GM13977 (cell line): ENCODE results near the gene PRKCB.
A peak's percentile ranks its signal among the peaks of the same experiment; 100 is the strongest.
"Not testable (repeated sequence)": the region's sequence is repeated elsewhere in the genome, so short reads cannot be mapped to it uniquely, and the experiment has no call there.

Source experiments
- DNase-seq: peaks from one replicate; pipeline ENCODE4 v3.0.0; 2012; ENCODE audit warnings: low spot score
- in situ Hi-C: fragments of 300-500 bp; cut with MboI; formaldehyde crosslinking; loops from one replicate; pipeline ENCODE4 v1.12.0; 2022; ENCODE audit warnings: low sequenced_read_pairs, low pct_unique_long_range_greater_than_20kb, mixed read lengths, inconsistent platforms; ENCODE audit not compliant: unreplicated experiment
- TF ChIP-seq, protein P1 (sequence below): IDR thresholded peaks from 2 replicates; pipeline ENCODE4 v1.5.1; 2012; ENCODE audit warnings: mild to moderate bottlenecking, control low read depth; ENCODE audit not compliant: insufficient read depth; ENCODE audit errors: extremely low read depth, missing control alignments

The PRKCB gene

DNA sequence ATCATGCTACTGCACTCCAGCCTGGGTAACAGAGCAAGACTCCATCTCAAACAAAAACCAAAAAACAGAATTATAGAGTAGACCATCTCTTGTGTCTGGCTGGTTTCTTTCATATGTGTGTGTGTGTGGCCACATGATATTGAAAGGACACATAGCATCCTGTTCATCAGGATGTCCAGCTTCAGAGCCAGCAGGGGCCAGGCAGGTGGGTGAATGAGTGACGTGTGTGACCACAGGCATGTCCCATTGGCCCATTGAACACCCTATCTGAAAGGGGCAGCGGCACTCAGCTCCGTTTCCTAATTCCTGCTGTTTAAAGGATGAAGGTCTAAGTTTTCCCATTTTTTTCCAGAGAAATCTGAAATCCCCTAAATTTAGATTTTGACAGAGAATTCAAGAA is 174.2 kb downstream of the PRKCB start:
- TF ChIP-seq, protein P1, sequence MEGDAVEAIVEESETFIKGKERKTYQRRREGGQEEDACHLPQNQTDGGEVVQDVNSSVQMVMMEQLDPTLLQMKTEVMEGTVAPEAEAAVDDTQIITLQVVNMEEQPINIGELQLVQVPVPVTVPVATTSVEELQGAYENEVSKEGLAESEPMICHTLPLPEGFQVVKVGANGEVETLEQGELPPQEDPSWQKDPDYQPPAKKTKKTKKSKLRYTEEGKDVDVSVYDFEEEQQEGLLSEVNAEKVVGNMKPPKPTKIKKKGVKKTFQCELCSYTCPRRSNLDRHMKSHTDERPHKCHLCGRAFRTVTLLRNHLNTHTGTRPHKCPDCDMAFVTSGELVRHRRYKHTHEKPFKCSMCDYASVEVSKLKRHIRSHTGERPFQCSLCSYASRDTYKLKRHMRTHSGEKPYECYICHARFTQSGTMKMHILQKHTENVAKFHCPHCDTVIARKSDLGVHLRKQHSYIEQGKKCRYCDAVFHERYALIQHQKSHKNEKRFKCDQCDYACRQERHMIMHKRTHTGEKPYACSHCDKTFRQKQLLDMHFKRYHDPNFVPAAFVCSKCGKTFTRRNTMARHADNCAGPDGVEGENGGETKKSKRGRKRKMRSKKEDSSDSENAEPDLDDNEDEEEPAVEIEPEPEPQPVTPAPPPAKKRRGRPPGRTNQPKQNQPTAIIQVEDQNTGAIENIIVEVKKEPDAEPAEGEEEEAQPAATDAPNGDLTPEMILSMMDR, result no peak
- no peak for DNase-seq
- in situ Hi-C loops, result loop anchor here (10.0 kb wide), 1 partner anchor 205 kb away; no protein-coding TSS in a partner anchor

DNA sequence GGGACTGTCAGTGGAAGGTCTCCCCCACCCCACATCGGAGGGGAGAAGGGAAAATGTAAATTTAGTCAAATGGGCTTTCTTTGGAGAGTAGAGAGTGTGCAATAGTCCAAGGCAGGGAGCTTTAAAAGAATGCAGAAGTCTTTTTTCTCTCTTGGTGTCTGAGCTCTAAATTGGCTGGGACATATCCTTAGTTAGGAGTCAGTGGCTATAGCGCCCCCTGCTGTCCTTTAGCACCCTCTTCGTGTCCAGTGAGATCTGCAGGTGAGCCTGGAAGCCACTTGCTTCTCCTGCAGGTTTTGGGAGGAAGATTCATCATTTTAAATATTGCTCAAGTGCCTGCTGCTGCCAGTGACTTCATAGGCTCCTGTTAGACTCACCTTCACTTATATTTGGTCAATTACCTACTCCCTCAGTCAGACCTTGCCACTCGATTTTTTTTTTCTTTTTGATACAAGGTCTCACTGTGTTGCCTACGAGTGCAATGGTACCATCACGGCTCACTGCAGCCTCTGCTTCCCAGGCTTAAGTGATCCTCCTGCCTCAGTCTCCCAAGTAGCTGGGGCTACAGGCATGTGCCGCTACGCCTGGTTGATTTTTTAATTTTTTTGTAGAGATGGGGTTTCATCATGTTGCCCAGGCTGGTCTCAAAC is 174.8 kb downstream of the PRKCB start:
- TF ChIP-seq, protein P1, result peak; percentile 79
- in situ Hi-C loops, result loop anchor here (10.0 kb wide), 1 partner anchor 206 kb away; no protein-coding TSS in a partner anchor
- peak; percentile 48 for DNase-seq

DNA sequence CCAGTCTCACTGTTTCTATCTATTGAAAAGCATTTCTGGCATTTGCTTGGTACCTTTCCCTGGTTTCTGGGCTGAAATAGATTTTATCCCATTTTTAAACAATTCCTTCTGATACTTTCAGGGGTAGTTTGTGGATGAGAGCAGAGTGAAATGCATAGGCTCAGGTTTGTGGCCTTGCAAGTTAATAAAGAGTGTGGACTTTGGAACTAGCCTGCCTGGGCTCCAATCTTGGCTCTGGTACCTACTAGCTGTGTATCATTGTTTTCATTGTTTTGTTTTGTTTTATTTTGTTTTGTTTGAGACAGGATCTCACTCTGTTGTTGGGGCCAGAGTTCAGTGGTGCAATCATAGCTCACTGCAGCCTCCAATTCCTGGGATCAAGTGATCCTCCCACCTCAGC is 175.5 kb downstream of the PRKCB start:
- no peak for DNase-seq
- TF ChIP-seq, protein P1, result no peak
- in situ Hi-C loops, result loop anchor here (10.0 kb wide), 1 partner anchor 206 kb away; no protein-coding TSS in a partner anchor

DNA sequence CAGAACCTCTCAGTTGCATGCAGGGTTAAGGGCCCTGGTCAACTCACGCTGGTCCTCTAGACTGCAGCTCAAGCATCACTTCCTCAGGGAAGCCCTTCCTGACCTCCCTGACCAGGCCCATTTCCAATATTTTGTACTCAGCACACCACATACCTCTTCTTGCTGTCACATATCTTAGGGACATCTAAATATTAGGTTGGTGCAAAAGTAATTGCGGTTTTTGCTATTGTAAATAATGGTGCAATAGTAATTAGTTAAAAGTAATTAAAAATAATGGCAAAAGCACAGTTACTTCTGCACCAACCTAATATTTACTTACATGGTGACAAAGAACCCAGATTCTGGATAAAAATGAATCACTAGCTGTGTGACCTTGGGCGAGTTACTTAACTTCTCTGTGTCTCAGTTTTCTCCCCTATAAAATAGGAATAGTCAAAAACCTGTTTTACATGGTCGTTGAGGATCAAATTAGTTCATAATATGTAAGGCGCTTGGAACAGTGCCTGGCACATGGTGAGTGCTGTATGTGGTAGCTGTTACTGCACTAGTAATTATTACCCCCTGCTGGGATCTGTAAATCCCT is 177.4 kb downstream of the PRKCB start:
- in situ Hi-C loops, result loop anchor here (10.0 kb wide), 1 partner anchor 208 kb away; no protein-coding TSS in a partner anchor
- no peak for DNase-seq
- TF ChIP-seq, protein P1, result no peak

DNA sequence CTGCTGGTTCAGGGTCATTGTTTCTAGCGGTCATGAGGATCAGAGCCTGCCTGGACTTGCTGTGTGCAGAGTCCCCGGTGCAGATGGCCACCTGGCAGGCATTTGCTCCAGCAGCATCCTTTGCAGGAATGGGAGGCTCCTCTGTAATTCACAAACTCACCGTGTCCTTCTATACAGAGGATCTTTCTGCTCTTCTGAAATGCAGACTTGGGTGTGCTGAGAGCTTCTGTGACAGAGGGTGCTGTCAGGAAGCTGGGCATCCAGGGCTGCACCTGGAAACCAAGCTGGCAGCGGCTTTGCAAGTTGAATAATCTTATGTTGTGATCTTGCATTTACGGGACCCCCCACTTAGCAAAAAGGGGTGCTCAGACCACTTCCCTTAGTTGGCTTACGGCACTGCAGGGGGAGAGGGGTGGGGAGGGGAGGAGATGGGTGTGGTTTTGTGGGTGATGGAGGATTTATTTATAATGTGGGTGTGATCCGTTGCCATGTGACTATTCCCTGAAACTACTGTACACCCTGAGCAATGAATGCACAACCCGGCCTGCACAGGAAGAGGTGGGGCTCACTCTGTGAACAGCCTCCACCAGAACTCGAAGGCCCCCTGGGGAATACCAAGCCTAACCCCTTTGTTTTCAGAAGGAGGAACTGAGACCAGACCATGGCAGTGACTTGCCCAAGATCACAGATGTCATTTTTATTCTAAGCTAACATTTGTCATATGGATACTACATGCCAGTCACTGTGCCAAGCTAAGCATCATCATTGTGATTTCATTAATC is 178.3 kb downstream of the PRKCB start:
- peak; percentile 79 for DNase-seq
- in situ Hi-C loops, result loop anchor here (10.0 kb wide), 1 partner anchor 209 kb away; no protein-coding TSS in a partner anchor
- TF ChIP-seq, protein P1, result no peak

DNA sequence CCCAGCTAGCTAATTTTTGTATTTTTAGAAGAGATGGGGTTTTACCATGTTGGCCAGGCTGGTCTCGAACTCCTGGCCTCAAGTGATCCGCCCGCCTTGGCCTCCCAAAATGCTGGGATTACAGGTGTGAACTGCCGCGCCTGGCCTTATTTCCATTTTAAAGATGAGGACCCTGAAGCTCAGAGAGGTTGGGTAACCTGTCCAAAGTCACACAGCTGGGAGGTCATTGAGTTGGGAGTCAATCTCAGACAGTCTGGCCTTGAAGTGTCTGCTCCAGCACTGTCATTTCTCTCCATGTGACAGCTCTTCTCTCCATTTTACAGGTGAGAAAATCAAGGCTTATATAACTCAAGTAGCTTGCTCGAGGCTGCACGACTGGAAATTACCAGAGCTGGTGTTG is 179.2 kb downstream of the PRKCB start:
- DNase-seq, result not testable (repeated sequence)
- in situ Hi-C loops, result loop anchor here (10.0 kb wide), 1 partner anchor 210 kb away; no protein-coding TSS in a partner anchor
